ENCODE data around the gene MYH6.

Gene MYH6

DNA sequence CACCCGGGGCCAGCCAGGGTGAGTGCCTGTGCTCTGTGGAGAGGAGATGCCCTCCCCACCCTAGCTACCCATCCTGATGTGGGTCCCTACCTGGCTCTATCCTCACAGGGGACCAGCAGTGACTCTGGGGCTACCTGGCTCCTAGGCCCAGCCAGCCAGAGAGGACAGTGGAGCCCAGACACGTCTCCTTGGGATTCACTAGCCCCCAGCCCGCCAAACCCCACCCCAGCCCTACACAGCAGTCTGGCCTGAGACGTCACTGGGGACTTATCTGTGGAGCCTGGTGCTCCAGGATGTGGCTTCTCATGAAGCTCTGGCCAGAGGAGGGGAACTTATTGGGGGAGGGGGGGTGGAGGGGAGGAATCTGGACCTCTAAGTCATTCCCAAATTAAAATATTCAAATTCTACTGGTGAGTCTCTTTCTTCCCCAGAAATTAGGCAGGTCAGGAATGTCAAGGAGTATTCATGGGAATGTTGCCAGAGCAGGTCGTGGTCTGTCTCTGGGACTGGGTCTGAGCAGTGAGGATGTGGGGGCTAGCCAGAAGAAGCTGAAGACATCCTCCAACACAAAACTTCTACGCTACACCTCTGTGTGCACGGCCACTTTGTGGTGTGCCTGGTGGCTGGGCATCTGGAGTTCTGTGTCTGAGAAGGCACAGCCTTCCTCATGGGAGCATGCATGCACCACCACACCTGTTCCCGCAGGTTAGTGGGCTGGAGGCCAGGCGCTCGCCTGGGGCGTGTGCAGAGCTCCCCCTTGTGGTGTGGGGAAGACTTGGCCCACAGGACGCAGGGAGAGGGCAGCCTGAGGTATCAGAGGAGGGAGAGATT is 28.5 kb downstream of the MYH6 start:
- DNase-seq (ENCODE audit: extremely low read depth in 1 of 2, low read depth in 1 of 2) = peak; percentile 25 to 53

GRCh38 chr14:23378612-23379220 is 29.4 kb downstream of the MYH6 start:
- DNase-seq (ENCODE audit: extremely low read depth in 1 of 2, low read depth in 1 of 2) = no peak

DNA sequence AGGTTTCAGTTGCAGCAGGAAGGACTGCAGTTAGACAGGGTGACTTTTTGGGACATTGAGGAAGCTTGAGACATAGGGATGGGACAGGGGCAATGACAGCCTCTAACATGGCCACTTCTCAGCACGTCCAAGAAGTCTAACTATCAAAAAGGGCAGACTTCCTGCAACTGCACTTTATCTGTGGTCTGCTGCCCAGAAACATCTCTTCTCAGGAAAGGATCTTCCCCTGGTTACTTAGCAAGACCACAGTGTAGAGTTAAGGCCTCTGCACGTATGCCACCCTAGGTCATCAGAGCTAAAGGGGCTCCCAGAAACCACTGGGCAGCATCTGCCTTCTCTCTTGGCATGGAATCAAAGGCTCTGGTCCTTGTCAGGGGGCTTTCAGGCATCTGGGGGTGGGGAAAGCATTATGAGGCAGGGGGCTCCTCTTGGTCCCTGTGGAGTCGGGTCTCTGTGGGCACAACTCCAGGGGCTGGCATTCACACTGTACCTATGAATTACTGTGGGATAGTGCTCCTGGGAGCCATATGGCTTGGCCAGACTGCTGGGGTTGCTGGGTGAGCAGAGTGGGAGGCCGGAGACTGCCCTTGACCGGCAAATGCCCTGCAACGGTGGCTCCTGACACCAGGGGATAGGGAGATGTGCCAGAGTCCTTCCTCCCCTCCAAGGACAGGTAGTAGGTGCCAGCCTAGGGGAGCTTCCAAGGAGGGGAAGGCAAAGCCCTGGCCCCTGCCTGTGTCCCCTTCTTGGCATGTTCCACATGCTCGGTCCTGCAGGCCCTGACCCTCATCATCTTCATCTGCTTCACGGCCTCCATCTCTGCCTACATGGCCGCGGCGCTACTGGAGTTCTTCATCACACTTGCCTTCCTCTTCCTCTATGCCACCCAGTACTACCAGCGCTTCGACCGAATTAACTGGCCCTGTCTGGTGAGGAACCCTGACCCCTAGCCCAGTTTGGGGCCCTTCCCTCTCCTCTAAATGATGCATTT is 30.2 kb downstream of the MYH6 start:
- DNase-seq (ENCODE audit: extremely low read depth in 1 of 2, low read depth in 1 of 2) = no peak

DNA sequence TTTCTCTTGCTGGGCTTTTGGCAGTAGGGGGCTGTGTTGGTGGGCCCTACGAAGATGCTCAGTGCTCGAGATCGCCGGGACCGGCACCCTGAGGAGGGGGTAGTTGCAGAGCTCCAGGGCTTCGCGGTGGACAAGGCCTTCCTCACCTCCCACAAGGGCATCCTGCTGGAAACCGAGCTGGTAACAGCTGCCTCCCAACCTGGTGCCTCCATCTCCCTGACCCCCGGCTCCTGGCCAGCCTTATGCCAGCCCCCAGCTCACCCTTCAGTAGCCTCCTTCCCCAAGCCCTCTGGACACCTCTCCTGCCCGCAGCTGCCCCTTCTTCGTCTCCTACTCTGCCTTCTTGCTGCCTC is 30.9 kb downstream of the MYH6 start:
- DNase-seq (ENCODE audit: extremely low read depth in 1 of 2, low read depth in 1 of 2) = no peak

- DNase-seq (ENCODE audit: extremely low read depth in 1 of 2, low read depth in 1 of 2) = no peak
Measured at GRCh38 chr14:23376482-23377197, 31.4 kb downstream of the MYH6 start, which contains the start of gene CMTM5. CMTM5 (plus strand) TSS chr14:23377046; CDS start chr14:23377252, 206 bp downstream.

DNA sequence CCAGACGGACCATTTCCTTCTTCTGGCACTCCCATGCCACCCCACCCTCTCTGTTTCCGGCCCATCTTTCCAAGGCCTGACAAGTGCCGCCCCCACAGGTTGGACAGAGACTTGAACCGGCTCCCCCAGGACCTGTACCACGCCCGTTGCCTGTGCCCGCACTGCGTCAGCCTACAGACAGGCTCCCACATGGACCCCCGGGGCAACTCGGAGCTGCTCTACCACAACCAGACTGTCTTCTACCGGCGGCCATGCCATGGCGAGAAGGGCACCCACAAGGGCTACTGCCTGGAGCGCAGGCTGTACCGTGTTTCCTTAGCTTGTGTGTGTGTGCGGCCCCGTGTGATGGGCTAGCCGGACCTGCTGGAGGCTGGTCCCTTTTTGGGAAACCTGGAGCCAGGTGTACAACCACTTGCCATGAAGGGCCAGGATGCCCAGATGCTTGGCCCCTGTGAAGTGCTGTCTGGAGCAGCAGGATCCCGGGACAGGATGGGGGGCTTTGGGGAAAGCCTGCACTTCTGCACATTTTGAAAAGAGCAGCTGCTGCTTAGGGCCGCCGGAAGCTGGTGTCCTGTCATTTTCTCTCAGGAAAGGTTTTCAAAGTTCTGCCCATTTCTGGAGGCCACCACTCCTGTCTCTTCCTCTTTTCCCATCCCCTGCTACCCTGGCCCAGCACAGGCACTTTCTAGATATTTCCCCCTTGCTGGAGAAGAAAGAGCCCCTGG is 32.4 kb downstream of the MYH6 start:
- no peak for DNase-seq (ENCODE audit: extremely low read depth in 1 of 2, low read depth in 1 of 2)

GRCh38 chr14:23373041-23373440 is 35.0 kb downstream of the MYH6 start:
- DNase-seq (ENCODE audit: extremely low read depth in 1 of 2, low read depth in 1 of 2) = no peak

- DNase-seq (ENCODE audit: extremely low read depth in 1 of 2, low read depth in 1 of 2) = no peak
Measured at GRCh38 chr14:23372509-23372908, 35.6 kb downstream of the MYH6 start, which contains the start of gene IL25. IL25 (plus strand) TSS chr14:23372809.

DNA sequence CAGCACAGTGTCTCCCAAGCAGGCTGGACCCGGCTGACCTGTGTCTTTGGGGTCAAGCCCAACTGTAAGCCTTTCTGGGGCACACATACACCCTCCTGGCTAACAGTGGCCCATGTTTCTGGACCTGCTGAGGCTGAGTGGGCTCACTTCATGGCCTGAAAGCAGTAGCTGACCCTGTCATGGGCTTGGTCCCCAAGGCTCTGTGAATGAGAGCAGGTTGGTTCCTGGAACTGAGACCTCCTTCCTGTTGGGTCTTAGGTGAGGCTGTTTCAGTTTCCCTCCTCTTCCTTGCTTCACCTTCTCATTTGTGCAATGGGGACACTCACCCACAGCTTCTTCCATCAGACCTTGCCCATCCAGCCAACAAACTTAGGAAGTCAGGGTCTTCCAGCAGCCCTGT is 36.2 kb downstream of the MYH6 start:
- DNase-seq (ENCODE audit: extremely low read depth in 1 of 2, low read depth in 1 of 2) = no peak

- no peak for DNase-seq (ENCODE audit: extremely low read depth in 1 of 2, low read depth in 1 of 2)
Measured at GRCh38 chr14:23370221-23370620, 37.9 kb downstream of the MYH6 start.

GRCh38 chr14:23366426-23366921 is 41.6 kb downstream of the MYH6 start:
- DNase-seq (ENCODE audit: extremely low read depth in 1 of 2, low read depth in 1 of 2) = no peak

GRCh38 chr14:23365732-23366425 is 42.2 kb downstream of the MYH6 start:
- no peak for DNase-seq (ENCODE audit: extremely low read depth in 1 of 2, low read depth in 1 of 2)

GRCh38 chr14:23365036-23365731 is 42.9 kb downstream of the MYH6 start, which contains the start of gene EFS:
EFS (minus strand) TSS chr14:23365172; CDS start chr14:23365025, 147 bp downstream.
- DNase-seq (ENCODE audit: extremely low read depth in 1 of 2, low read depth in 1 of 2) = no peak

- no peak for DNase-seq (ENCODE audit: extremely low read depth in 1 of 2, low read depth in 1 of 2)
Measured at GRCh38 chr14:23364164-23365035, 43.7 kb downstream of the MYH6 start.

DNA sequence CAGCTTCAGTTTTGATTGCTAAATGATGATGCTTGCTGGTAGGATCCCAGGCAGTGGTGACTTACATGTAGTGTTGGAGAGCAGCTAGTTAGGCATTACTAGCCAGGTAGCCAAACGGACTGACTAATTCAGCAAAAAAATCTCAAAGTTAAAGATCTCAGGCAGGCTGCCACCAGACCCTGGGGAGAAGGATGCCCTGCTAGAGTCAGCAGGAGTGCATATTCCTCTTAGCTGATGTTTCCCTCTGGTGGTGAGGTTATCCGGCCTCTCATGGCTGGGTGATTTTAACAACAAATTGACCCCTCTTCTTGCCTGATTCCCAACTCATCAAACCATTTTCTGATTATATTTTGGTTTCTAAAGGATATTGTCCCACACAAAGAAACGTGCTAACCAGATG is 45.9 kb downstream of the MYH6 start:
- no peak for DNase-seq (ENCODE audit: extremely low read depth in 1 of 2, low read depth in 1 of 2)

GRCh38 chr14:23361763-23362162 is 46.3 kb downstream of the MYH6 start:
- no peak for DNase-seq (ENCODE audit: extremely low read depth in 1 of 2, low read depth in 1 of 2)

DNA sequence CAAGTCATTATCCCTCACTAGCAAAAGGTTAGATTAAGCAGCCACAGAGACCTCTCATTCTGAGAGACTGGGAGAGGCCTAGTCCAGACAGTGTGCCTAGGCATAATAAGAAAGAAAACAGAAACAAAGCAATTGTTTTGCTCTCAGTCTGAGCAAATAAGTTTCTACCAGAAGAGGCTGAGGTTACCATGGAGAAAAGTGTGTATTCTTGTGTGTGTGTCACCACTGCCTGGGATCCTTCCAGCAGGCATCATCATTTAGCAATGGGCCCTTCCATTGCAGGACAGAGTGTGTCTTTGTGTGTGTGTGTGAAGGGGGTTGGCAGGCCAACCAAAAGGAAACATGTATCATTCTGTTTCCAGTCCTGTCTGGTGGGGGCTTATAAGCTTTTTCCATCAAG is 46.8 kb downstream of the MYH6 start:
- no peak for DNase-seq (ENCODE audit: extremely low read depth in 1 of 2, low read depth in 1 of 2)

Measured in activated CD8-positive, alpha-beta memory T cell treated with anti-CD3 and anti-CD28 coated beads for 1 hour (primary cell).